Measurements from ENCODE around the gene SENP1. TPM values are rescaled to one million over a fixed set of nuclear protein-coding genes. Genes with fewer than 3 reads are reported as not detected.

The SENP1 gene
- total and polyA plus RNA-seq, 7 donors: 3.2 to 10.2 (median 6.3) TPM

GRCh38 chr12:48034835-48035805, 70.8 kb downstream of the SENP1 start:
- Histone ChIP-seq H3K9me3 (no peaks in the 10 kb centered on the region), H3K27me3 (ENCODE audit: insufficient read depth in 3 of 3, low read length in 2 of 3) (no peaks in the 10 kb centered on the region), H3K36me3 (ENCODE audit: insufficient read depth in 1 of 2, low read depth in 1 of 2) (no peaks in the 10 kb centered on the region), H3K4me1 (no peaks in the 10 kb centered on the region), H3K4me3 (no peak overlapping the region), H3K27ac (no peak overlapping the region)
- intact Hi-C loops (cut with DNase I): no loop called here
- WGBS, 3 donors: 92 to 97% (median 94%) methylated on average over 8 of the region's 8 CpGs
- DNase-seq: no peak
- no peak for ATAC-seq
- TF ChIP-seq, protein P1, sequence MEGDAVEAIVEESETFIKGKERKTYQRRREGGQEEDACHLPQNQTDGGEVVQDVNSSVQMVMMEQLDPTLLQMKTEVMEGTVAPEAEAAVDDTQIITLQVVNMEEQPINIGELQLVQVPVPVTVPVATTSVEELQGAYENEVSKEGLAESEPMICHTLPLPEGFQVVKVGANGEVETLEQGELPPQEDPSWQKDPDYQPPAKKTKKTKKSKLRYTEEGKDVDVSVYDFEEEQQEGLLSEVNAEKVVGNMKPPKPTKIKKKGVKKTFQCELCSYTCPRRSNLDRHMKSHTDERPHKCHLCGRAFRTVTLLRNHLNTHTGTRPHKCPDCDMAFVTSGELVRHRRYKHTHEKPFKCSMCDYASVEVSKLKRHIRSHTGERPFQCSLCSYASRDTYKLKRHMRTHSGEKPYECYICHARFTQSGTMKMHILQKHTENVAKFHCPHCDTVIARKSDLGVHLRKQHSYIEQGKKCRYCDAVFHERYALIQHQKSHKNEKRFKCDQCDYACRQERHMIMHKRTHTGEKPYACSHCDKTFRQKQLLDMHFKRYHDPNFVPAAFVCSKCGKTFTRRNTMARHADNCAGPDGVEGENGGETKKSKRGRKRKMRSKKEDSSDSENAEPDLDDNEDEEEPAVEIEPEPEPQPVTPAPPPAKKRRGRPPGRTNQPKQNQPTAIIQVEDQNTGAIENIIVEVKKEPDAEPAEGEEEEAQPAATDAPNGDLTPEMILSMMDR (IDR thresholded peaks at IDR 0.05): no peak

DNA sequence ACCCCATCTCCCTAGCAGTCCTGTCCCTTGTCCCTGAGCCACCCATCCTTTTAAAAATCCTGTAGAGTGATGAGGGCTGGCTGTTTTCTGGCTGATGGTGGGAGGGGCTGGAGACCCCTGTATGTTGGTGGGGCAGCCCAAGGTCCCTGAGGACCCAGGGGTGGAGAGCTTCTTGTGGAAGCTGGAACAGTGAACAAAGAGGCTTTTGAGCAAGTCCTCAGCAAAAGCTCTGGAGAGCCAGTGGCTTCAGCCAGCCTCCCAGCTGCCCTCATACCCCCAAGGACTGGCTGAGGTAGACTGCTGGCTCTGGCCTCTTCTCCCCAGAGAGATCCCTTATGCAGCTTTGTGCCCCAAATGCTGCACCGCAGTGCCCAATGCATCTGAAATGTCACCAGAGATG, 72.4 kb downstream of the SENP1 start:
- no peak for DNase-seq
- intact Hi-C loops (cut with DNase I): no loop called here
- no peak overlapping the region for H3K4me3 ChIP-seq
- no peak for ATAC-seq
- peaks cover 13% of the 10 kb centered on the region for H3K4me1 ChIP-seq
- no peaks in the 10 kb centered on the region for H3K36me3 ChIP-seq (ENCODE audit: insufficient read depth in 1 of 2, low read depth in 1 of 2)
- H3K27ac ChIP-seq: no peak overlapping the region
- no peaks in the 10 kb centered on the region for H3K27me3 ChIP-seq (ENCODE audit: insufficient read depth in 3 of 3, low read length in 2 of 3)
- TF ChIP-seq, protein P1 (IDR thresholded peaks at IDR 0.05): no peak
- WGBS, 3 donors: 86 to 100% (median 92%) methylated on average over 1 of the region's 1 CpG
- H3K9me3 ChIP-seq: no peaks in the 10 kb centered on the region

GRCh38 chr12:48032597-48032996, 73.3 kb downstream of the SENP1 start:
- ATAC-seq: no peak
- WGBS, 3 donors: 94 to 100% (median 98%) methylated on average over 1 of the region's 1 CpG
- H3K27me3 ChIP-seq (ENCODE audit: insufficient read depth in 3 of 3, low read length in 2 of 3): no peaks in the 10 kb centered on the region
- peaks cover 14% of the 10 kb centered on the region for H3K4me1 ChIP-seq
- intact Hi-C loops (cut with DNase I): no loop called here
- H3K4me3 ChIP-seq: no peak overlapping the region
- no peaks in the 10 kb centered on the region for H3K9me3 ChIP-seq
- H3K27ac ChIP-seq: no peak overlapping the region
- no peaks in the 10 kb centered on the region for H3K36me3 ChIP-seq (ENCODE audit: insufficient read depth in 1 of 2, low read depth in 1 of 2)
- no peak for DNase-seq
- TF ChIP-seq, protein P1 (IDR thresholded peaks at IDR 0.05): no peak

GRCh38 chr12:48031135-48031960, 74.5 kb downstream of the SENP1 start:
- TF ChIP-seq, protein P1 (IDR thresholded peaks at IDR 0.05): no peak
- WGBS, 3 donors: 88 to 93% (median 93%) methylated on average over 12 of the region's 12 CpGs
- no peaks in the 10 kb centered on the region for H3K9me3 ChIP-seq

More at GRCh38 chr12:48031135-48031960, 74.5 kb downstream of the SENP1 start:
- no peaks in the 10 kb centered on the region for H3K27me3 ChIP-seq (ENCODE audit: insufficient read depth in 3 of 3, low read length in 2 of 3)
- no peaks in the 10 kb centered on the region for H3K36me3 ChIP-seq (ENCODE audit: insufficient read depth in 1 of 2, low read depth in 1 of 2)
- H3K4me1 ChIP-seq: peaks cover 14% of the 10 kb centered on the region
- intact Hi-C loops (cut with DNase I): no loop called here
- ATAC-seq: no peak
- H3K27ac ChIP-seq: no peak overlapping the region
- H3K4me3 ChIP-seq: no peak overlapping the region
- DNase-seq: no peak
